ENCODE results near the gene DHCR24.

Gene DHCR24

DNA sequence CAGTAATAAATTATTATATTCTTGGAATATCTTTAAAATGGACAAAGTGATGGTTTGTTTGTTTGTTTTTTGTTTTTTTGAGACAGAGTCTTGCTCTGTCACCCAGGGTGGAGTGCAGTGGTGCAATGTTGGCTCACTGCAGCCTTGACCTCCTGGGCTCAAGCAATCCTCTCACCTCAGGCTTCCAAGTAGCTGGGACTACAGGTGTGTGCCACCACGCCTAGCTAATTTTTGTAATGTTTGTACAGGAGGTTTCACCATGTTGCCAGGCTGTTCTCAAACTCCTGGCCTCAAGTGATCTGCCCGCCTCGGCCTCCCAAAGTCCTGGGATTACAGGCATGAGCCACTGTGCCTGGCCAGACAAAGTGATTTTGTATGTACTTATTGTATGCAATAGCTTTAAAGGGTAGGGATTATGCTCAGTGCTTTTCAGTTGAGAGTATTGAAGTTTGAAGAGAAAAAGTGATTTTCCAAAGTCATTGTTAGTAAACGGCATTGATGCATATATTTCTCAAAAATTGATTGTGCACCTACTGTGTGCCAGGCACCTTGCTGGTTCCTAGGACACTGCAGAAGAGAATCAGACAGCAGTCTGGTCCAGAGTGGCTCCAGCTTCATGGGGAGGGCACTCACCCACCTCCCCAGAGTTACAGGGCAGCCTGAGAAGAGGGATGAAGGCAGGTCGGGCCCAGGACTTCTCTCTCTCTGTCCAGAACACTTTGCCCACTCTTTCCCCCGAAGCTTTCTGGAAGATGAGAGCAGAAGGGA is 51.7 kb downstream of the DHCR24 start:
- intact Hi-C loops (cut with DNase I), result no loop called here
- DNase-seq, result peak in 3 of 42 donors; percentile 2 to 31 (median 12)

DNA sequence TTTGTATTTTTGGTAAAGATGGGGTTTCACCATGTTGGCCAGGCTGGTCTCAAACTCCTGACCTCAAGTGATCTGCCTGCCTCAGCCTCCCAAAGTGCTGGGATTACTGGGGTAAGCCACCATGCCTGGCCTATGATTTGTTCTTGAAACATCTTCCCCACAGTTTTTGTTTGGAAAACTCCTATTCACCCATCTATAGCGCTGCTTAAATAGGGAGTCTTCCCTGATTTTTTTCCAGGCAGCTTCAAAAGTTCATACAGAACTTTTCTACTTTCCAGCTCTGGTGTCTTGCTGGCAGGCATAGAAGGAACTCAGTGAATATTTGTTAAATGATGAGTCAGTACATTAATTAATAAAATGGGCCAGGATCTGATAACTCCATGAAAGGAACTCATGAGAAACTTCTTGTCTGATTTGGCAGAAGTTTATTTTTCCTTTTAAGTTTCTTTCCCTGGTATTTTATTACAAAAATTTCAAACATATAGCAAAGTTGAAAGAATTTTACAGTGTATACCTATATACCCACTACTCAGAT is 52.9 kb downstream of the DHCR24 start:
- intact Hi-C loops (cut with DNase I), result no loop called here

DNA sequence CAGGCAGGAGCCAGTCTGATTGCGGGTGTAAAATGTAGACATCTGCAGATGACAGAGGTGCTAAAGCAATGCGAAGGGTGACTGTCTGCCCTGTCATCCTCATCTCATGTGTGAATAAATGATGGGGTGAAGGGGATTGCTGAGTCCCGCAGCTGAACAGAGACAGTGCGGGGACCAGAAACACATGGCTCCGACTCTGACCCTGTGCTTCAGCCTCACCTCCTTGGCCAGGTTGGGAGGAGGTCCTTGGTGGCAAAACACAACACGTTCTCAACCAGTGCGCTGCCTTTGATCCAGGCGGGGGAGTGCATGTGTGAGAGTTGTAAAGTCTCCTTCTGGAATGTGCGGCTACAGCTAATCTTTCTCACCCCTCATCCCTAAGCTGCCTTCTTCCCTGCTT is 53.9 kb downstream of the DHCR24 start:
- DNase-seq, result peak in 2 of 42 donors; percentile 12 to 26
- intact Hi-C loops (cut with DNase I), result no loop called here

More for the DNA sequence above, 52.9 kb downstream of the DHCR24 start:
- no peak for DNase-seq

DNA sequence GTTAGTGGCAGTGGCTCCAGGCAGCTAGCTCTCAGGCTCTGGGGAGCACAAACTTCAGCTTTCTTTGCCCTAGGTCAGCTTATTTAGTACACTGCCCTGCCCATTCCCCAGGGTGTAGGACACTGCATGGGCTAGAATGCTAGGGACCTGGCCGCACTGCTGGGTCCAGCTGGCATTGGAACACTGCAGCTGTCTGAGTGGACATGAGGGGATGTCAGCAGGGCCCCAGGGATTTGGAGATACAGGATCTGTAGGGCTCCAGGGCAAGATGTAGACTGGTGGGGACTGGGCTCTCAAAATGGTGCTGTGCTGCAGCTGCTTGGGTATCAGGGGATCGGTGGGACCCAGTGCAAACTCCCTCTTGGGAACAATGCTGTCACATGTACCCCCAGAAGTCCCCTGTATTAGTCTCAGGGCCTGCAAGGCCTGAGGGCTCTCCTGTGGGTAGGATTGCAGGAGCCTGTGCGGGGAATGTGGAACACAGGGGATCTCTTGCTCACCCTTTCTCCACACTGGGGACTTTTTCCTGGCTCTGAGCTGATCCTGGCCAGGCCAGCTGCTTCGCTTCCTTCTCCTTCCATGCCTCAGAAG is 60.7 kb downstream of the DHCR24 start:
- DNase-seq, result peak in 1 of 42 donors; percentile 7
- intact Hi-C loops (cut with DNase I), result no loop called here

DNA sequence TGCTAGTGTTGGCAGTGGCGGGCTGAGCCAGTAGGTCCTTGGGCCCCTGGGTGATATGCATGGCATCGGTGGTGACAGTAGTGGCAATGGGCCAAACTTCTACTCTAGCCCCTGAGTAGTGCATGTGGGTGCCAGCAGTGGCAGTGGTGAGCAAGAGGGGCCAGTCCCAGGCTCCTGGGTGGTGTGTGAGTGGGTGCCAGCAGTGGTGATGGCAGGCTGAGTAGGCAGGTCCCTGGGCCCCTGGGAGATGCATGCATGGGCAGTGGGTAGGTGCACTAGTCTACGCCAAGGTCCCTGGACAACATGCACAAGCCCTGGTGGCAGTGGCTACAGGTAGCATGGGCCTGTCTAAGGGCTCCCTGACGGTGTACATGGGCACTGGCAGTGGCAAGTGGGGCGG is 61.3 kb downstream of the DHCR24 start:
- intact Hi-C loops (cut with DNase I), result no loop called here
- DNase-seq, result peak in 1 of 42 donors; percentile 25

DNA sequence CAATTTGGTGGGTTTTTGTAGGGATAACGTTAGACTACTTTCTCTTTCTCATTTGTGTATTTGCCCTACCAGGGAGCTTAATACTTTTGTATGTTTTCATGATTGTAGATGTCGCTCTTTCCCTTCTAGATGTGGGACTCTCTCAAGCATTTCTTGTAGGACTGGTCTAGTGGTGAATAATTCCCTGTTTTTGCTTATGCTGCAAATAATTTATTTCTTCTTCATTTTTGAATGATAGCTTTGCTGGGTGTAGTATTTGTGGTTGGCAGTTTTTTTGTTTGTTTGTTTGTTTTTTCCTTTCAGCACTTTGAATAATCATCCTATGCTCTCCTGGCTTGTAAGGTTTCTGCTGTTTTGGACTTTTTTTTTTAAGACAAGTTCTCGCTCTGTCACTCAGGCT is 63.3 kb downstream of the DHCR24 start:
- DNase-seq, result no peak
- intact Hi-C loops (cut with DNase I), result no loop called here

DNA sequence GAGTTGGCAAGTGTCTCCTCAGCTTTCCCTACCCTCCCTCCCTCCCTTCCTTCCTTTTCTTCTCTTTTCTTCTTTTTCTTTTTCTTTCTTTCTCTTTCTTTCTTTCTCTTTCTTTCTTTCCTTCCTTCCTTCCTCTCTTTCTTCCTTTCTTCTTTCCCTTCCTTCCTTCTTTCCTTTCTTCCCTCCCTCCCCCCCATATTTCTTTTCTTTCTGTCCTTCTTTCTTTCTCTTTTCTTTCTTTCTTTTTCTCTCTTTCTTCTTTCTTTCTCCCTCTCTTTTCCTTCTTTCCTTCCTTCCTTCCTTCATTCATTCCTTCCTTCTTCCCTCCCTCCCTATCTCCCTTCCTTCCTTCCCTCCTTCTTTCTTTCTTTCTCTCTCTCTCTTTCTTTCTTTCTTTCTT is 67.3 kb downstream of the DHCR24 start:
- intact Hi-C loops (cut with DNase I), result no loop called here

DNA sequence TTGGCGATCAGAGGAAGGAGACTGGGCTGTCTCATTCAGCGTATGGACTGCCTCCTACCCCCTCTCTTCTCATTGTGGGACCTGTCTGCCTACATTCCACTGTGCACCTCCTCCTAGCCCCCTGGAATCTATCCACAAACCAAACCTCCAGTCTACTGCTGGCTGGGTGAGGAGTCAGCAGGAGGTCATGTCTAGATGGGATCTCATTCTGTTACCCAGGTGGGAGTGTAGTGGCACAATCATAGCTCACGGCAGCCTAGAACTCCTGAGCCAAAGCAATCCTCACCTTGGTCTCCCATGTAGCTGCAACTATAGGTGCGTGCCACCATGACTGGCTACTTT is 67.8 kb downstream of the DHCR24 start:
- intact Hi-C loops (cut with DNase I), result no loop called here
- no peak for DNase-seq

More for the DNA sequence above, 67.3 kb downstream of the DHCR24 start:
- no peak for DNase-seq

DNA sequence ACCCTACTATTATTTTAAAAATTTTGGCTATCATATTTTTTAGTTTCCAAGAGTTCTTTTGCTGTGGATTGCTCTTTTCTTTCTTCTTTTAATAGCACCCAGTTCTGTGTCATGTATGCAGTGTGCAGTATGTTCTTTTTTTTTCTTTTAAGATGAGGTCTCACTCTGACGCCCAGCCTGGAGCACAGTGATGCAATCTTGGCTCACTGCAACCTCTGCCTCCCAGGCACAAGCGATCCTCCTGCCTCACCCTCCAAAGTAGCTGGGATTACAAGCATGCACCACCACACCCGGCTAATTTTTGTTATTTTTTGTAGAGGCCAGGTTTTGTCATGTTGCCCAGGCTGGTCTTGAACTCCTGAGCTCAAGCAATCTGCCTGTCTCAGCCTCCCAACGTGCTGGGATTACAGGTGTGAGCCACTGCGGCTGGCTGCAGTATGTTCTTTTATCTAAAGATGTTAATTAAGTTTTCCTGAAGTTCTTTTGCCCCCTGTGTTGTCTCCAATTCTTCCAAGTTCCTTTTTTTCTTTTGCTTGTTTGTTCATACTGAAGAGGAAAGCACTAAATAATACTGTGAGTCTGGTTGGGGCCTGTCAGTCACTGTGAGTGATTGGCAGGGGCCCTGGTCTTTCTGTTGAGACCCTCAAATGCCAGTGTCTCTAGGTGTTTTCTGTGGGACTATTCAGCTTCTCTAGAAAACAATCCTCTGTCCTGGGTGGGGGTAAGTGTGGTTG is 68.4 kb downstream of the DHCR24 start:
- intact Hi-C loops (cut with DNase I), result no loop called here
- peak in 1 of 42 donors; percentile 16 for DNase-seq

DNA sequence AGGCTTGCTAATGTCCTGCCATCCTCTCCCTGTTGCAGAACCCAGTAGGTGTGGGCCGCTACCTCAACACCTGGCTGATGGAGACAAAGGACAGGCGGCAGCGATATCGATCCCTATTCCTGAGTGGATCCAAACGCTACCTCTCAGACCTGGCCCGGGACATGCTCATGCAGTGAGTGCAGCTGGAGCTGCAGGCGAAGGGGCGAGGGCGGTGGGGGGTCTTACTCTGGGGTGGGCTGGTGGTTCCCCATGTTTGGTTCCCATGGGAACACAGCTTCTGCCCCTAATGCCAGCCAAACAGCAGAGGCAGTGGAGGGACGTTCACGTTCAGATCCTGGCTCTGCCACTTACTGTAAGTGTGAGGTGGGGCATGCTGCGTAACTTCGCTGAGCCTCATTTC is 70.0 kb downstream of the DHCR24 start:
- peak in 1 of 42 donors; percentile 25 for DNase-seq
- intact Hi-C loops (cut with DNase I), result no loop called here

DNA sequence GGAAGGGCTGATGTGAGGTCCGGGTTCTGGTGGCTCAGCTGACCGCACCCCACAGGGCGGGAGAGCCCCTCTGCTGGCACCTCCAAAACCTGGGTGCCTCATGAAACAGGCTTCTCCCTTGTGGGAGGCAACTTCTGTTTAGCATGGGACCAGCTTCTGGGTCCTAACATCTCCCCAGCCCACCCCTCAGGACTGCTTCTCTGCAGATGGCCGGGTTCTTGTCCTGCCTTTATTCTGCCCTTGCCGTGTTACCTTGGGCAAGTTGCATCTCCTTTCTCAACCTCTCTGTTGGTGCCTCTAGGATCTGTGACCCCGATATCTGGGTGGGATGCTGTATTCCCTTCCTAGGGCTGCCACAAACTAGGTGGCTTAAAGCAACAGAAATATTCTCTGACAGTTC is 70.9 kb downstream of the DHCR24 start:
- DNase-seq, result peak in 2 of 42 donors; percentile 5 to 13
- intact Hi-C loops (cut with DNase I), result no loop called here

DNA sequence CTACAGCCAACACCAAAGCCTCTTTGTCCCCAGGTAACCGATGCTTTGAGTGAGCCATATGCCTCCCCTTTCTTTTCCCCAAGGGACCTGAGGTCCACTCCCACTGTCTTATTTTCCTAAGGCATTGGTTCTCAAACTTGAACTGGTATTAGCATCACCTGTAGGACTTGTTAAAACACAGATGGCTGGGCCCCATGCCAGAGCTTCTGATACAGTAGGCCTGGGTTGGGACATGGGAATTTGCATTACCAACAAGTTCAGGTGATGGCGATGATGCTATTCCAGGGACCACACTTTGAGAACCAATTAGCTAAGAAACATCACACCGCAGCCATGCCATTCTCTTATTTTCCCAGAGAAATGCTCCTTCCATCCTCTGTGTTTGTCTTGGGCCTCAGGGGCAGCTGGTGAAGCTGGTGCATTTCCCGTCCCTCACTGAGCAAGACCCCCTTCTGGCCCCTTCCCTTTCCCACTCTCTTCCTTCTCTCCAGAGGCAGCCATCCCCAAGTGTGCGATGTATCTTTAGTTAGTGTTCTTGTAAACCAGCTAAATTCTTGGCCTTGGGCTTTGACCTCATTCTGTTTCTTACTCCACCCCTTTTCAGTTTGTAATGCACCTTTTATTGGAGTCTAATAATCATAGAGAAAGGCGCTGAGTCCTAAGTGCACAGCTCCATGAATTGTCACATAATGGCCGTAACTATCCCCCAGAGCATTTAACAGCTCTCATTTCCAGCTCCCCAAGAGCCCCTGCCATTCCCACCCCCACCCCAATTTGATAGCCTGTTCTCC is 71.7 kb downstream of the DHCR24 start:
- intact Hi-C loops (cut with DNase I), result no loop called here
- DNase-seq, result peak in 2 of 42 donors; percentile 34 to 37

DNA sequence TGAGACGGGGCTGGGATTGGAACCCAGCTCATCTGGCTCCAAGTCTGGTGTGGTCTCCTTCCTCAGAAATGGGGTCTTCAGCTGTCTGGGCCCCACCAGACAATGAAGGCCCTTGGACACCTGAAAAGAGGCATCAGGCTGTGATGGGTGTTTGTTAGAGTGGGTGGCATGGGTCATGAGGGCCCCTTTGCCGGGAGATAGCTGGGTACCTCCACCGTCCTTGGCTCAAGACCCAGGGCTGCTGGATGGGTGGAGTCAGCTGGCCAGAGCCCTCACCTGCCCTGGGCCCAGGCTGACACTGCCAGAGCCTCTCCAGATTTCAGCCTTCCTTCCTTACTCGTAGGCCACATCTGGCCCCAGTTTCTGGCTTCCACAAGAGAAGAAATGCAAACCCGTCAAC is 72.4 kb downstream of the DHCR24 start:
- intact Hi-C loops (cut with DNase I), result no loop called here
- peak in 3 of 42 donors; percentile 10 to 28 (median 21) for DNase-seq

DNA sequence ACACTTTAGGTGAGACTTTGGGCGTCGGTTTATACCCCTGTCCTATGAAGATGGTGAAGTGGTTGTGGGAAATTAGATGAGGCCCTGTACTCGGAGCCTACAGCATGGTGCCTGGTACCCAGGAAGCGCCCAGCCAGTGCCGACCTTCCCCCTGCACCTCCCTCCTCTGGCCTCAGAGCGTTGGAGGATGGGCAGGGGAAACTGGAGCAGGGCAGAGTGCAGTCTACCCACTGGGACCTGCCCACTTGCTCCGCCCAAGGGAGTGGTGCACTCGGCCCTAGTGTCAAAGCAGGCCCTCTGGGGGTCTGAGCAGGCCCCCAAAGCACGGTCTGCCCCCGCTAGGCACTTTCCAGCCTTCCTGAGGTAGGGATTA is 72.9 kb downstream of the DHCR24 start:
- intact Hi-C loops (cut with DNase I), result no loop called here
- peak in 3 of 42 donors; percentile 8 to 13 (median 12) for DNase-seq

DNA sequence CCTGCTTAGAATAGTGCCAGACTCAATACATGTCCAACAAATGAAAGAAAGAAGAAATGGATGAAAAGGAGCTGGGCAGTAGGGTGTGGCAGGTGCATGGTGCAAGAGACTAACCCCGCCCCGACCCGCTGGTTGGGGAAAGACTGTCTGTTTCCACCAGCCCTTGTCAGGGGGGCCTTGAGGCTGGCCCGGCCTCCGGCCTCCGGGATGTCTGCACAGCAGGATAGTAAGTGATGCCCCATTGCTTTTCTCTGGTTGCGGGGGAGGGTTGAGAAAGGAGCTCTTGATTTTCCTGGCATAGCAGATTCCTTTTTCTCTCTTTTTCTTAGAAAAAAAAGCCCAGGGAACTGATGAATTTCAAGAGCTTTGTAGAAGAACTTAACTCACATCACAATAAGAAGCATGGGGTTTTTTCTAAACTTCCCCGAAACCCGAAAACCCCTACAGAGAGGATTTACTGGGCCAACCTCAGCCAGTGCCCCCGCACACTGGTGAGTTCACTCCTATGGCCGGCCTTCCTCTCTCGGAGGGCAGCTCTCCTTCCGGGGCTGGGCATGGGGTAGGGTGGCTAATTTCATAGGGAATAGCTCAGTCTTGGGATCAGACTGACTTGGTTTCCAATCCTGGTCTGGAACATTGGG is 73.4 kb downstream of the DHCR24 start:
- intact Hi-C loops (cut with DNase I), result no loop called here
- DNase-seq, result peak in 3 of 42 donors; percentile 21 to 38 (median 31)

DNA sequence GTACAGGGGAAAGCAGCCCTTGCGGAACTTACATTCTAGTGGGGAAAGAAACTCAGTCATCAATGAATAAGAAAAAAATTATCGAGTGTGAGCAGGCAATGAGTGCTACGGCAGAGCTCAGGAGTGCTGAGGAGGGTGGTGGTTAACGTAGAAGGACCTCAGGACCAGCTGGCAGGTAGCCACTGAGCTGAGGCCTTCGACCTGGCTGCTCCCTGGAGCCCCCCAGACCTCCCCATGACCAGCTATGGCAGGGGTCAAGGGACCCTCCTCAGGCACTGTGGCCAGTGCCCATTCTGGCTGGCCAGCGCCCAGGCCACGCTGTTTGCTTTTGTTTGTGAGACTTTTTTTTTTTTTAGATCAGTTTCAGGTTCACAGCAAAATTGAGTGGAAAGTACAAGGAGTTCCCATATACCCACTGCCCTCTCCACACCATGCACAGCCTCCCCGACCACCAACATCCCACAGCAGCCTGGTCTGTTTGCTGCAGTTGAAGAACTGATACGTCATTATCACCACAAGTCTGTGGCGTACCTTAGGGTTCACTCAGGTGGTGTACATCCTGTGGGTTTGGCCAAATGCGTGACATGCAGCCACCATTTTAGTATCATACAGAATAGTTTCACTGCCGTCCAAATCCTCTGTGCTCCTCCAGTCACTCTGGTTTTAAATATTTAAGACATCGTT is 74.1 kb downstream of the DHCR24 start:
- intact Hi-C loops (cut with DNase I), result no loop called here
- peak in 3 of 42 donors; percentile 22 to 31 (median 31) for DNase-seq

DNA sequence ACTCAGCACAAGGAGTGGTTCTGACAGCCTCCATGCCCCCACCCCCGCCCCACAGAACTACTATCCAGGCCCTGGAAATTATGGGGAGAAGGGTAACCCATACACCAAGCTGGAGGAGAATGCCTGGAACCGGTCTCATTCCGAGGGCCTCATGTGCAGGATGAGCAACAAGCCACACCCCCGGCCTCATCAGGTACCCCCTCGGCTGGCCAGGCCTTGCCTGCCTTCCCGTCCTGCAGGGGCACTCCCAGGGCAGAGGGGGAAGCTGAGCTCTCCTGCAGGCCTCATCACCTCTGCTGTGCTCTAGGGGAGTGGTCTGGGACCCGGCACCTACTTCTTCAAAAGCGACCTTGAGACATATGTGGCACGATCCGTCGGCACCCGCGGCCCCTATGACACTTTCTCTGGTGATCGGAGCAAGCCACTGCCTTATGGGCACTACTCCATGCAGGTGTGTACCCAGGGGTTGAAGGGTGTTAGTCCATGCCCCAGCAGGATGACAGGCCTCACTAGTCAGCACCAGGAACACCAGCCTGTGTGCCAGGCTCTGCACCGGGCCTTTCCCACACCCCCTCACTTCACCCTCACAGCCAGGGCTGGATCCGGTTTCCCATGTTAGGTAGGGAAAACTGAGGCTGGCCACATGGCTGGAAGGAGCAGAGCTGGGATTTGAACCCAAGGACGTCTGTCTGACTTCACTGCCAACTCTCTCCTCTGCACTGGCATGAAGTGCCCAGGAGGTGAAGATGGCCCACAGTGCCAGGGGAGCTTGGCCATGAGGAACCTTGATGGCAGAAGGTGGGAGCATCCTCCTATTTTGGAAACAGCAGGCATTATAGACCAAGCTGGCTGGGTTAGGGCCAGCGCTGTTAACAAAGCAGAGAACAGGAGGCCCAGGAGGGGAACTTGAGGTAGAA is 75.0 kb downstream of the DHCR24 start:
- intact Hi-C loops (cut with DNase I), result no loop called here
- DNase-seq, result peak in 4 of 42 donors; percentile 23 to 35 (median 30)
